Progenitor cell of endocrine pancreas (in vitro differentiated cells): ENCODE data around the gene STK32C. TPM values are rescaled to one million over a fixed set of nuclear protein-coding genes. Genes with fewer than 3 reads are reported as not detected.

Experiments
- DNase-seq: peaks from one replicate; pipeline ENCODE4 v3.0.0; 2021; ENCODE audit warnings: low spot score; ENCODE audit not compliant: unreplicated experiment
- H3K27ac Mint-ChIP-seq: 2 replicates; pipeline ENCODE4 v1.8.0; 2021; ENCODE audit warnings: mild to moderate bottlenecking, moderate library complexity, mixed read lengths
- H3K27me3 Mint-ChIP-seq: 2 replicates; pipeline ENCODE4 v1.8.0; 2021; ENCODE audit warnings: mixed read lengths
- H3K36me3 Mint-ChIP-seq: 2 replicates; pipeline ENCODE4 v1.8.0; 2022; ENCODE audit warnings: mixed read lengths; ENCODE audit not compliant: insufficient read depth
- H3K4me1 Mint-ChIP-seq: 2 replicates; pipeline ENCODE4 v1.8.0; 2021; ENCODE audit warnings: low read depth, mixed read lengths
- H3K4me3 Mint-ChIP-seq: 2 replicates; pipeline ENCODE4 v1.8.0; 2021; ENCODE audit warnings: low read depth, mild to moderate bottlenecking, moderate library complexity, mixed read lengths
- H3K9me3 Mint-ChIP-seq: 2 replicates; pipeline ENCODE4 v1.8.0; 2021; ENCODE audit warnings: low read depth, mixed read lengths
- CTCF ChIP-seq: fragments of 200-600 bp; sonication (generic); IDR thresholded peaks from one replicate; pipeline ENCODE4 v1.5.0; 2021; ENCODE audit warnings: antibody characterized with exemption, mild to moderate bottlenecking; ENCODE audit not compliant: unreplicated experiment
- total RNA-seq: library from RNA; stranded (reverse); gene quantifications from 2 replicates; pipeline ENCODE4 v1.2.1, GENCODE V29; 2021

The STK32C gene
- total RNA-seq, 1 donor from 2014 or later, result 10.0 TPM

DNA sequence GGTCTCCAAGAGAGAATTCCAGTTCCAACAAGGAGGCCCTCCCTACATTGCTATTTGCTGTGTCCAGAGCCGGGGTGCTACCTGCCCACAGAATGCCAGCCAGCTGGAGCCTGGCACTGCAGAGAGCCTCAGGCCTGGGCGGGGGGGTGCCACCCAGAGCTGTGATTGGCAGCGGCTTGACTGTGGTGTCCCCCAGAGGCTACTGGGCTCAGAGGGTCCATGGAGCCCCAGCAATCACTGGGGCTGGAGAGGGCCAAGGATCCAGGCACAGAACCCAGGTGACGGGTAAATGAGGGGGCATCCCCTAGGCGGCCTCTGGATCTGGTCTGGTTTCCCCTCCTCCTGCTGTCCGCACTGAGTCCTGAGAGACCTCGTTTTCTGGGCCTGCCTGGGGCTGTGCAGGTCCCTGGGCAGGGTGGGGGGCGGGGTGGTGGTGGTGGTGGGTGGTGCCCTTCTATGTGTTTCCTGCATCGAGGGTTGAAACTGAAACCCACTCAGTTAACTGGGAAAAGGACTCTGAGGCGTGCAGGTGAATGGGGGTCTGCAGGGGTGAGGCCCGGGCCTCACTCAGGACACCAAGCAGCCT is 108.4 kb downstream of the STK32C start:
- H3K27ac Mint-ChIP-seq, result no peak overlapping the region
- no peaks in the 10 kb centered on the region for H3K9me3 Mint-ChIP-seq
- no peak overlapping the region for H3K4me3 Mint-ChIP-seq
- no peaks in the 10 kb centered on the region for H3K36me3 Mint-ChIP-seq
- DNase-seq, result no peak
- TF ChIP-seq CTCF, result no peak
- no peaks in the 10 kb centered on the region for H3K4me1 Mint-ChIP-seq
- no peaks in the 10 kb centered on the region for H3K27me3 Mint-ChIP-seq

DNA sequence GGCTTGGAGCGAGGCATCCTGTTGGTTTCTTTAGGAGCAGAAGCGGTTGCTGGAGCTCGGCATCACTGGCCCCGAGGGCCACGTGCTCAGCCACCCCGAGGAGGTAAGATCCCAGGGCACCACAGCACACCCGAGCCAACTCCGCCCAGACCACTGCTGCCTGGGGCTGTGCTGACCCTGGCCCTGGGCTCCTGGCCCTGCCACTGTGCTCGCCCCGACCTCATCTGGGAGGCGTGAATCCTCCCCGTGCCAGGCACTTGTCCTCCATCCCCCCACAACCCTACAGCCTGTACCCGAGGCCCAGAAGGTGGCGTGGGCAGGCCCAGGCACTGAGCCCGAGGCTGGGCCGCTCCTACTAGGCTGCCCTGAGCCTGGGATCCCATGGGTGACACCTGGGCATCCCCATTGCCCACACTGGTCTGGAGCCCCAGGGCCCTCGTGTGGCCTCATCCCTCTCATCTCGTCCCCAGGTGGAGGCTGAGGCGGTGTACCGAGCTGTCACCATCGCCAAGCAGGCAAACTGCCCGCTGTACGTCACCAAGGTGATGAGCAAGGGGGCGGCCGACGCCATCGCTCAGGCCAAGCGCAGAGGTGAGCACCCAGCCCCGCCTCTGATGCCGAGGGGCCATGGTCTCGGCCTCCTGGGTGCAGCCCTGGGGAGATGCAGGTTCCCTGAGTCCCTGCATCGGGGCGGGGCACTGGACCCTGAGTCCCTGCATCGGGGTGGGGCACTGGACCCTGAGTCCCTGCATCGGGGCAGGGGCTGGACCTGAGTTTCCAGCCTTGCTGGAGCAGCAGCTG is 109.2 kb downstream of the STK32C start:
- H3K27me3 Mint-ChIP-seq, result no peaks in the 10 kb centered on the region
- no peak for TF ChIP-seq CTCF
- no peaks in the 10 kb centered on the region for H3K9me3 Mint-ChIP-seq
- no peak for DNase-seq
- no peaks in the 10 kb centered on the region for H3K36me3 Mint-ChIP-seq
- H3K4me1 Mint-ChIP-seq, result no peaks in the 10 kb centered on the region
- no peak overlapping the region for H3K4me3 Mint-ChIP-seq
- no peak overlapping the region for H3K27ac Mint-ChIP-seq

- Mint-ChIP-seq H3K9me3 (no peaks in the 10 kb centered on the region), H3K4me3 (no peak overlapping the region), H3K27ac (no peak overlapping the region), H3K36me3 (peaks cover under 1% of the 10 kb centered on the region), H3K4me1 (no peaks in the 10 kb centered on the region), H3K27me3 (no peaks in the 10 kb centered on the region)
- DNase-seq, result no peak
- TF ChIP-seq CTCF, result no peak
These were observed 109.7 kb downstream of the STK32C start for GRCh38 chr10:132198068-132198370.

- H3K36me3 Mint-ChIP-seq, result peaks cover 3% of the 10 kb centered on the region
- no peaks in the 10 kb centered on the region for H3K9me3 Mint-ChIP-seq
- no peak for DNase-seq
- H3K4me3 Mint-ChIP-seq, result no peak overlapping the region
- no peak for TF ChIP-seq CTCF
- no peaks in the 10 kb centered on the region for H3K27me3 Mint-ChIP-seq
- no peak overlapping the region for H3K27ac Mint-ChIP-seq
- no peaks in the 10 kb centered on the region for H3K4me1 Mint-ChIP-seq
These were observed 110.3 kb downstream of the STK32C start for GRCh38 chr10:132197271-132198067.
